ENCODE results near the gene NBEAL2.
"Not testable (repeated sequence)": the region's sequence is repeated elsewhere in the genome, so short reads cannot be mapped to it uniquely, and the experiment has no call there.

NBEAL2 gene

GRCh38 chr3:47012342-47013230 lies 33.1 kb downstream of the NBEAL2 start:
- DNase-seq: peak; percentile 66

GRCh38 chr3:47013231-47013630 lies 33.8 kb downstream of the NBEAL2 start:
- no peak for DNase-seq

DNA sequence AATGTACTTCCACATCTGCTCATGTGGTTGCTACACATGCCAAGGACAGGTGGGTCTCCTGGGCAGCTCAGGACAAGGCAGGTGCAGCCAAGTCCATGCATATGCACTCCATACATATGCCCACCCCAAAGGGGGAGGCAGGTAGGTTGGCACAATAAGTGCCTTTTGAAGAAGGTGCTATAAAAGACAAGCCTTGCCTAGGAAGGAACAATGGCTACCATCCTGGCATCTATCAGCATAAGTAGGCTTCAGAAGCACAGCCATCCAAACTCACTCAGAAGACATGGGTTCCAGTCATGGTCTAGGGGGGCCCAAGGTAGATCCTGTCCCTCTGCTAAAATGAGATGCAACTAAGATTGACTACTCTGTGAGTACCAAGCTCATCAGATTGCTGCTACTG lies 34.6 kb downstream of the NBEAL2 start:
- no peak for DNase-seq

- no peak for DNase-seq
Observed at GRCh38 chr3:47015151-47015550, 35.7 kb downstream of the NBEAL2 start.

DNA sequence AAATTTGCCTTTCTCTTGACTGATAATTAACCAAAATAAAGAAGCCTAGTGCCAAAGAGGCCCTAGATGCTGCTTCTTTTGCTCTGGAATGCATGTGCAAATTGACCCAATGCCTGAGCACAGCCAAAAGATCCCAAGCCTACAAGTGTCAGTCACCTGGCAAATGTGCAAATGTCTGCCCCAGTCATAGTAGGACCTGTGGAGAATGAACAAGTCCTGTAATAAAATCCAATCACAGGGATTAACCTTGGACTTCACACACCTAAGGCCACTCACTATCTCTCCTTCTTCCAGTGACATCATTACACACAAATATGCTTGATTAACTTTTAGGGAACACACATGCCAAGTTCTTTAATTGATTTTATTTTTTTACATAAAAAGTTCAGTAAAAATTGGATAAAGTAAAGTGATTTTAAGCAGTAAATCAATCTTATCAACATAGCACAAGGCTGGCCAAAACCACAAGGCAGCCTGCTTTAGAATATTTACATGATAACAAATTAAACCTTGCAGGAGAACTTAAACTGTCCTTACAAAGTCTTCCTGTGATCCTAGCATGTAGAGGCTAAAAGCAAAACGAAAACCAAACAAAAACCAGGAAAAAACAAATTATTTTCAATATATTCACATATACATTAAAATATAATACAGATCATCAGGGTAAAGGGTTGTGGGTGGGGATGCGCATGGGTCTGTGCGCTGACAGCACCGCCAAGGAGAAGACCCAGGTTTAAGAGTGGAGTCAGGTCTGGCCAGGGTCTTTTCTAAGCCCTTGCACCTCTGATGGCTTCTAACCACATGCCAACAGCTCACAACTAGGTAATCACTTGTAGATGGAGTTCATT lies 36.8 kb downstream of the NBEAL2 start:
- DNase-seq: no peak

DNA sequence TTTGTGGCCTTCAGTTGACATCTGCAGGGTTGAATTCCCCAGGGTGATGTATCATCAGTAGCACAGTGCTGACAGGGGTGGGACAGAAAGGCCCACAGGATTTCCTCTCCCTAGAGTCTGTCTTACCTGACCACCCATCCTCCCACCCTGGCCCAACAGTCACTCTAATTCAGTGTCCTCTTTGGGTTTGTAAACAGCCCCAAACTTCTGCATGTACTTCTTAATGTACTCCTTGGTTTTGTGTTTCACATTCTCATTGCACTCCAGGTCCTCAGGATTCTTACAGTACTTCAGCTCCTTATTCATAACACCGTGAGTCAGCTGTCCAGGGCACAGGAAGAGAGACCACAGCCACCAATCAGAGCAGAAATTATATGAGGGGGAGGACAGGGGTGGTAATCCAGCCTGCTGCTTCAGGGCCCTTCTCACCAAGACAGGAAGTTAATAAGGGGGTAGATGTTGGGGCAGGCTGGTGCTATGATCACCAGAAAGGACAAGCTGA lies 37.5 kb downstream of the NBEAL2 start:
- no peak for DNase-seq

DNA sequence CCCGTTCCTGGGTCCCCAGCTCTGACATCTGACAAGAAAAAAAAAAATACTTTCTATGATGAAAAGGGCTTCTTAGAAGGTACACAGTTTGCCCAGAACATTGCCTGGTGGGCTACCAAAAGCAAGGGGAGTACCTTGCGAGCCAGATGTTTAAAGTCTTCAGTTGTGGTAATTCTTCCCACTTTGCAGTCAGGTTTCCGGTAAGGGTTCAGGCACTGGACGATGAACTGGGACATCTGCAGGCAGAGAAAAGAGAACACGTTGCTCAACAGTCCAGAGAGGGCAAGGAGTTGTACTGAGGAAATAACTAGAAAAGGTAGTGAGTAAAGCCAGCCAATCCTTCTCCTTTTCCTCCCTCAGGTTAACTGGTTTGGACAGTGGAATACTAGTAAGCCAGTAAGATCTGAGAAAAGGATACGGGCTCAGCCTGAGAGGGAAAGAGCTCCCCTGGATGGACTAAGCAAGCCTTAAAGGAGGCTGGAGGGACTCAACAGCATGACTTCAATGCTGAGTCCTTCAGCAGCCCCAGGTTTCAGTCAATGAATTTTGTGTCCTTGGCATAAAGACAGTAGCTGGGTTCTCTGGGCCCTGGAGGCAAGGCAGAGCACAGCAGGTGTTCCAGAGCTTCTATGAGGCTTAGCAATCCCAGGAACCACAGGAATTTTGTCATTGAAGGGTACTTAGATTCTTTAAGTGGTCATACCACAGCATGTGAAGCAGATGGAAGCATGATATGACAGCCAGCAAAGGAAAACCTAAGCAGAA lies 38.2 kb downstream of the NBEAL2 start:
- no peak for DNase-seq

GRCh38 chr3:47018269-47018611 lies 38.8 kb downstream of the NBEAL2 start:
- no peak for DNase-seq

GRCh38 chr3:47019201-47019600 lies 39.7 kb downstream of the NBEAL2 start:
- DNase-seq: no peak

GRCh38 chr3:47020311-47020710 lies 40.8 kb downstream of the NBEAL2 start:
- DNase-seq: no peak

GRCh38 chr3:47022641-47023071 lies 43.2 kb downstream of the NBEAL2 start:
- no peak for DNase-seq

DNA sequence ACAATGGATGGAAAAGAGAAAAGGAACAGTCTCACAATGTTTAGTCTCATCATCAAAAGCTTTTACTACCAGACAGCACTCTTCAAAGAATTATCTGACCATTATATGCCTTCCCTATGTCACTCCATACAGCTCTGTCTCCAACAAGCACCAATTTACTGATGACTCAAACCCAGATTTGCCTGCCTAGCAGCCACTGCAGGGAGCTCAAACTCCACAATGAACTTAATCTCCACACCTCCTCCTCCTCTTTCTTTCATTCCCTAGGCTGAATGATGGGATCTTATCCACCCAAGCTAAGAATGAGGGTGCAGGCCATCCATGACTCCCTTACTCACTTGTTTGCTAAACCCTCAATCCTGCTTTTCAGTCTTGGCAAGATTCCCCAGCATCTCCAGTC lies 45.5 kb downstream of the NBEAL2 start:
- no peak for DNase-seq

GRCh38 chr3:47026432-47026831 lies 47.0 kb downstream of the NBEAL2 start:
- not testable (repeated sequence) for DNase-seq

- no peak for DNase-seq
Observed at GRCh38 chr3:47028146-47028545, 48.7 kb downstream of the NBEAL2 start.

GRCh38 chr3:47028667-47029066 lies 49.2 kb downstream of the NBEAL2 start:
- DNase-seq: no peak

DNA sequence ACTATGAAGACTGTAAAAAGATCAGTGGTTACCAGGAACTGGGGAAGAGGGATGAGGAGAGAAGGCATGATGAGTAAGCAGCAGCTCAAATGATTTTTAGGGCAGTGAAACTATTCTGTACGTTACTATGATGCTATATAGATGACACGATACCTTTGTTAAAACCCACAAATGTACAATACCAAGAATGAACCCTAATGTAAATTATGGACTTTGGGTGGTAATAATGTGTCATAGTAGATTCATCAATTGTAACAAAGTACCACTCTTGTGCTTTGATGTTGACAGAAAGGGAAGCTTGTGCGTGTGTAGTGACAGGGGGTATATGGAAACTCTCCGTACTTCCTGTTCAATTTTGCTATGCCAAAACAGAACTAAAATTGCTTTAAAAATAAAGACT lies 51.6 kb downstream of the NBEAL2 start:
- not testable (repeated sequence) for DNase-seq

DNA sequence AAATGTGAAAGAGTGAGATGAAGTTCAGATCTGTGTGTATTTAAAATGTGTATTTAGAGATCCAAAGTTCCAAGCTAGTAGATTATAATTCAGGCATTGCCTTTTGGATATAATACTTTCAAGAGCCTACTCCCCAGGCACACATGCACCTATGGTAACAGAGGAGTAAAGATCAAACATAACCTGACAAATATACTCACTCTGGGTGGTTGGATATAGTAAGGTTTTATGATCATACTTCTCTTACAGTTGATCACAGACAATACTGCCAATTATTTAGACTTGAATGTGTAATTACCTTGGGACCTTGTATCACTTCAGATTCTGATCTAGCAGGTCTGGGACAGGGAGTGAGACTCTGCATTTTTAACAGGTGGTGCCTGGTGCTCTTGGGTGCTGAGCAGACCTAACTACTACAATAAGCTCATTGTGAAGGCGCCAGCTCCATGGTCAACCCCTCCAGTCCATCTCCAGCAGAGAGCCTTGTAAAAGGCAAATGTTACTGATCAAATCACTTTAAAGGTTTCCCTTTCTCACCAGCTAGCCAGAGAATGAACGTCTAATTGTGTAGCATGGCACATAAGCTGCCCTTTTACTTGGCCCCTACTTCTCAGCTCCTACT lies 55.5 kb downstream of the NBEAL2 start:
- no peak for DNase-seq

DNA sequence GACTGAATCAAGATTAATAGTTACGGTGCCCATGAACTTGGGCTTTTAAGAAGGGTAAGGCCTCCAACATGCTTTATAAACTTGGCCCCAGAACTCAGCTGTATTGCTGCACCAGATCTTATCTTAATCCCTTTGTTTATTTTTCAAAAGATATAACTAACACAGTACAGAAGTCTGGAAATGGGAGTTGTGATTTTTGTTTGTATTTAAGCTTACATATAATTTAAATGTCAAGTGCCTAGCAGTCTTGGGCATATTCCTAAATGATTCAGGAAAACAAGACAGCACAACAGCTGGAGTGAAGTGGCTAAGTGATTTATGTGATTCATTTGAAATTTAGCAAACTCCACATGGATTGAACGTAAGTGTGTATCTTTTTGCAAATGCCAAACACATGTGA lies 56.2 kb downstream of the NBEAL2 start:
- no peak for DNase-seq

GRCh38 chr3:47036145-47036544 lies 56.7 kb downstream of the NBEAL2 start:
- DNase-seq: no peak

GRCh38 chr3:47037302-47037701 lies 57.8 kb downstream of the NBEAL2 start:
- DNase-seq: not testable (repeated sequence)

- no peak for DNase-seq
Observed at GRCh38 chr3:47041114-47041513, 61.6 kb downstream of the NBEAL2 start.

- DNase-seq: no peak
Observed at GRCh38 chr3:47042231-47042791, 62.8 kb downstream of the NBEAL2 start.

Measured in DMS 273 treated with DMSO at 0.1 percent for 48 hours (cell line).